Activated CD8-positive, alpha-beta memory T cell treated with anti-CD3 and anti-CD28 coated beads, Interleukin-2, amount 50 U/mL, for 24 hours (primary cell): ENCODE results near the gene NSMCE4A.
"Not testable (repeated sequence)": the region's sequence is repeated elsewhere in the genome, so short reads cannot be mapped to it uniquely, and the experiment has no call there.

Experiments used
- DNase-seq: peaks from one replicate; pipeline ENCODE4 v3.0.0-alpha.2; 2020; ENCODE audit errors: extremely low read depth

NSMCE4A gene

GRCh38 chr10:121974535-121975294 is at the start of gene NSMCE4A:
Gene NSMCE4A, minus strand, starts transcription at chr10:121975217. Its CDS starts 52 bp downstream, at chr10:121975165.
- DNase-seq: peak; percentile 31

GRCh38 chr10:122023257-122023656 is 48.2 kb upstream of the NSMCE4A start:
- not testable (repeated sequence) for DNase-seq

GRCh38 chr10:122022276-122022675 is 47.3 kb upstream of the NSMCE4A start:
- DNase-seq: no peak

GRCh38 chr10:122021828-122022227 is 46.8 kb upstream of the NSMCE4A start:
- no peak for DNase-seq

GRCh38 chr10:122021379-122021778 is 46.4 kb upstream of the NSMCE4A start:
- DNase-seq: no peak

GRCh38 chr10:122020226-122020625 is 45.2 kb upstream of the NSMCE4A start:
- no peak for DNase-seq

- no peak for DNase-seq
These were observed 44.5 kb upstream of the NSMCE4A start for GRCh38 chr10:122019414-122019975.

GRCh38 chr10:122018951-122019413 is 44.0 kb upstream of the NSMCE4A start:
- no peak for DNase-seq

- DNase-seq: no peak
These were observed 43.5 kb upstream of the NSMCE4A start for GRCh38 chr10:122018491-122018890.

- not testable (repeated sequence) for DNase-seq
These were observed 42.9 kb upstream of the NSMCE4A start for GRCh38 chr10:122017926-122018325.

GRCh38 chr10:122014652-122015248 is 39.7 kb upstream of the NSMCE4A start:
- DNase-seq: no peak

- DNase-seq: no peak
These were observed 38.3 kb upstream of the NSMCE4A start for GRCh38 chr10:122013311-122013780.

- DNase-seq: no peak
These were observed 37.7 kb upstream of the NSMCE4A start for GRCh38 chr10:122012731-122013130.

GRCh38 chr10:122010405-122011050 is 35.5 kb upstream of the NSMCE4A start:
- no peak for DNase-seq

GRCh38 chr10:122007415-122007814 is 32.4 kb upstream of the NSMCE4A start:
- DNase-seq: no peak

GRCh38 chr10:122001698-122002097 is 26.7 kb upstream of the NSMCE4A start:
- no peak for DNase-seq

GRCh38 chr10:121999301-121999700 is 24.3 kb upstream of the NSMCE4A start:
- DNase-seq: no peak

- DNase-seq: no peak
These were observed 23.4 kb upstream of the NSMCE4A start for GRCh38 chr10:121998462-121998861.

- no peak for DNase-seq
These were observed 19.5 kb upstream of the NSMCE4A start for GRCh38 chr10:121994429-121994941.

- DNase-seq: not testable (repeated sequence)
These were observed 16.7 kb upstream of the NSMCE4A start for GRCh38 chr10:121991727-121992126.

- DNase-seq: no peak
These were observed 15.1 kb upstream of the NSMCE4A start for GRCh38 chr10:121990015-121990677.
